ENCODE measurements around the gene KCNJ9.
"Not testable (repeated sequence)": the region's sequence is repeated elsewhere in the genome, so short reads cannot be mapped to it uniquely, and the experiment has no call there.

The KCNJ9 gene

DNA sequence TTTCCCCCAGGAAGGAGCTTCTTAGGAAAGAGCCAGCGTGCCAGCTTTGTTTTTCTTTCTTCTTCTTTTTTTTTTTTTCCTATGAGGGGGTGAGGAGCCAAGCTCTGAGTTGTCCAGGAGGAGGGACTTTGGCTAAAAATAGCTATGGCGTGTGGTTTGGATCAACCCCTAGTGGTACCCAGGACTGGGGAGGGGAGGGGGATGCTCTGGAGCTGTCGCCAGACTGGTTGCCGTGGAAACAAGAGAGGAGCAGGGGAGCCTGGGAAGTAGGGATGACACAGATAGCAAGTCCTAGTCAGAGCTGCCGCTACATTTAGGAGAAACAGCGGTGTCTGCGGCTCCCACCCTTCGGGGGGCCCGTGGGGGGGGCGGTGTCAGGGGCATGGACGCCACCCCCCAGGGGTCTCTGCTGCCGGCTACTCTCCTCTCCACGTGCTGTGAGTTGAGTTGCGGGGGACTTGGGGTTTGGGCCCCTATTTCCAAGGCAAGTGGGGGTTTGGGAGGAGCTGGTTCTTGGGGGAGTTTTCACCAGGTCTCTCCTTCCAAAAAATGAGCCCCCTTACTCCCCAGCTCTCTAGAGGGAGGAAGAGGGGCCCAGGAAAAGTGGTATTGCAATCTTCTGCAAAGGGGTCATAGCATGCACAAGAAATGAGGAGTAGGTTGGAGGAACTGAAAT lies at the start of gene KCNJ9:
Gene KCNJ9, plus strand, starts transcription at position 278 of the 676 bp plus-strand sequence. CDS start 2,493 bp downstream, outside the sequence.
- DNase-seq: no peak

DNA sequence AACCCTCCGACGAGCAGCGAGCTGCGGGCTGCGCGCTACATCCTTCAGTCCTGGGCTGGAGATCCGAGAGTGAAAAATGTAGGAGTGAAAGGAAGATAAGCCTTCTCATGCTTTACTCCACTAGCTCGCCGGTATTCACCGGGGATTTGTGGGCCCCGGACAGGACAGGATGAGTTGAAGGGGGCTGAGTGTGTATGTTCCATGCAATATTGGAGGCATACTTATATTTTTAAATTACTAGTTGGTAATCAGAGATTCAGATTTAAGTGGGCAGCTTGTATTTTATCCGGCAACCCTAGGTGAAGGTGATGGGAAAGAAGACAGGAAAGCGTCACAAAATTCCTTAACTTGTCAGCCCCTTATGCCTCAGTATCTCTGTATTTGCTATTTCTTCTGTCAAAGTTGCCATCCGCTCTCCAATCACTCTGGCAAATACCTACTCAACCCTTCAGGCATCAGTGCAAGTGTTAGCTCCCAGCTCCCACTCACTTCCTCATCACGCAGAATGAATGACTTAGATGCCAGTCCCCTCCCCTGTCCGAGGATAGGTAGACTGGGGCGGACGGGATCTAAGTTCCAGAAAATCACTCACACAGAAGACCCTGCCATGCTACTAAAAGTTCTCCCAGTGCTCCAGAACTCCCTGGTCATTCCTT lies 49.0 kb upstream of the KCNJ9 start:
- no peak for DNase-seq

DNA sequence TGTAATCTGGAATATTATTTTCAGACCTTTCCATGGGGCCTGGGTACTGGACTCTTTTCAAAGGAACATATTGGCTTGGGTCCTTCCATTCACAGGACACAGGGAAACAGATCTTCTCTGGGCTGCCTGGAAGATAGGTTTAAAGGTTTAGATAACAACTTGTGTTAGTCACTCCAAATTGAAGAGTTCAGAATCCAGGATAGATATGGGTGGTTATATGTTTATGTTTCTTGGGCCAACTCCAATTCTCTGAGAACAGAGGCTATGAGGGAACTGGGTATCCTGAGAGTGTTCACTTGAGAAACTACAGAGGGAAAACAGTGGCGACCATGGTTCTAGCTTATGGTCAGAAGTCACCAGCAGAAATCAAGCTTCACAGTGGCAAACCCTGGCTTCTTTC lies 40.9 kb upstream of the KCNJ9 start:
- no peak for DNase-seq

DNA sequence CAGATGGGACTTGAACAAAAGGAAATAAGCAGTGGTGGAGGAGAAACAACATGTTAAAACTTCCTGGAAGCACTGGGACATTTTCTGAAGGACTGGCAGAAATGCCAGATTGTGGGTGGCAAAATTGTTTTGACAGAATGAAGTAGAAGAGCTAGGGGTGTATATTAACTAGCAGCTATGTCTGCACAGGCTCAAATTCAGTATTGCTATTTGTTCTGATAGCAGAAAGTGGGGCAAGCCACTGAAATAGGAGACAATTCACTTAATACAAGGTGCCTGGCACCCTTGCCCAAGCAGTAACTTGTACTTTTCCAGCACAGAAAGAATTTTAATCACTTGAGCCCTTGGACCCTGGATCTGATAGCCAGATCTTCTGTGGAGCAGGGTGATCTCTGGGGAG lies 37.8 kb upstream of the KCNJ9 start:
- no peak for DNase-seq

DNA sequence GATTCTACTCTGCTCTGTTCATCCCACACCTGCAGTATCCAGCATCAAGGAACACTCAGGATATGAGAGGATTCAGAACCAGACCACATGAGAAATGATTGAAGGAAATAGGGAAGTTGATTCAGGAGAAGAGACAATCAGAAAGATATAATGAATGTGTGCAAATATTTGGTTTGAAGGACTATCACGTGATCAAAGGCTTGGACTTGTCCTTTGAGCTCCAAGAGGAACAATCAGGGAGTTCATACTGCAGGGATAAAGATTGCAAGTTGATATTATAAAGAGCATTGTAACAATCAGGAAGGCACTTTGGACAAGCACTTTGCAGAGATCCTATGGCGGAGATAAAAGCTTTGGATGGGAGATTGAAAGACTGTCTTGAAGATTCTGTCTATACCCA lies 35.7 kb upstream of the KCNJ9 start:
- DNase-seq: no peak

DNA sequence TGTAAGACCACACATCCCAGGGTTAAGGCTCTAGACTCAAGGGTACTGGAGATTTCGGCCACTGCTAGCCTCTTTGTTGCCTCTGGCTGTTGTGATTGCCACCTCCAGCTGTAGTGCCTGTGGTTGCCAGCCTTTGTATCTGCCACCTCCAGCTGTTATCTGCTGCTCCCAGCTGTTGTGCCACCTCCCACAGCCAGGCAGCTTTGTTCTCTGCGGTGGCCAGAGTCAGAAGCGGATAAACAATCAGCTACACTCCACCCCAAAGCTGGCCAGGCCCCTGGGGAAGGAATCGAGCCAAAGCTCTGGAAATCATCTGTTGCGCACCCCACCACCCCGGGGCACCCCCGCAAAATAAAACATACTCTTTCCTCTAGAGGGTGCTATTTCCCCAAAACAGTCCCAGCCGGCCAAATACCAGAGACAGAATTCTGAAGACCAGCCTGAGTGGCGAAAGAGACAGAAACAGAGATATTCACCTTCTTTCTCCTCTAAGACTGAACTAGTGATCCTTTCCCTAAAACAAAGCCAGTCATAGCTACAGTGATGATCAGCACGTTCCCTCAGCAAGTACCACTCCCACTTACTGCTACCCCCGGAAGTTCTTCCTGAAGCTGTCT lies 34.7 kb upstream of the KCNJ9 start:
- DNase-seq: no peak

DNA sequence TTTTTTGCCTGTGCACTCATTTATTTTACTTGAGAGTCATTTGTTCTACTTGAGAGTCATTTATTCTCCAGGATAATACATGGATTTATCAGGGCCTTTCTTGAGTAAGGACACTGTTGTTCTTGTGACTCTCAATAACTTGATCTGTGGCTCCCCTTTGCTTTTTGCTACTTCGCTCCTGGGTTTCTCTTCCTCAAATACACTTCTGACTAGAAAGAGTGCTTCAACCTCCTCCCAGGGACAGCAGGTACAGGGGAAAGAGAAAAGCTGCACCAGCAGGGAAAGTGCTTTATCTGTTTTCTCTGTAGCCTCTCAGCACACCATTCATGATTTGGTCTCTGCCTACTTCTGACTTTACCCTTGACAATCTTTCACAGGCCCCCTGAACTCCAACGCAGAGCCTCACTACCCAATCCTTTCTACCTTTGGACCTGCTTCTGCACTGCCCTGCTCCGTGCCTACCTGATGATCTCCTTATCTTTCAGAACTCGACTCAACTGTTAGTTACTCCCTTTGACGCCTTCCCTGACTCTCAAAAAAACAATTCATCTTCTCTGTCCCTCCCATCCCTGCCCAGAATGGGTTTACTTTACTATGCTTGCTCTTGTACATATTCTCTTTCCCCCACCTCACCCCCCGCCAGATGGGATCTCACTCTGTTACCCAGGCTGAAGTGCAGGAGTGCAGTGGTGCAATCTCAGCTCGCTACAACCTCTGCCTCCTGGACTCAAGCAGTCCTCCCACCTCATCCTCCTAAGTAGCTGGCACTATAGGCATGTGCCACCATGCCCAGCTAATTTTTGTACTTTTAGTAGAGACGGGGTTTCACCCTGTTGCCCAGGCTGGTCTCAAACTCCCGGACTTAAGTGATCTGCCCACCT lies 34.0 kb upstream of the KCNJ9 start:
- no peak for DNase-seq

DNA sequence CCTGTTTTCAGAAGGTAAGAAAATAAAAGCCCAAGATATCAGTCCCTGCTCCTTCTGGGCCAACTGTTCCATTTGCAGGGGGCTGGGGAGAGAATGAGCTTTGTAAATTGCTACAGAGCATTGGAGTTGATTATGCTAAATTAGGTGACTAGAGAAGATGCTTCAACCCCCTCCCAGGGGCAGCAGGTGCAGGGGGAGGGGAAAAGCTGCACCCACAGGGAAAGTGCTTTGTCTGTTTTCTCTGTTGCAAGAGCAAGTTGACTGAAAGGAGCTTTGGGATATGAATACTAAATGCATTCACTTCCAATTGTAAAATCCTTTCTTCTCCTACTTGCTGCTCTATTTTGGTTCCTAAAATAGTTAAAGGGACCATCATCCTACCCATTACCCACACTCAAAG lies 33.0 kb upstream of the KCNJ9 start:
- DNase-seq: no peak

DNA sequence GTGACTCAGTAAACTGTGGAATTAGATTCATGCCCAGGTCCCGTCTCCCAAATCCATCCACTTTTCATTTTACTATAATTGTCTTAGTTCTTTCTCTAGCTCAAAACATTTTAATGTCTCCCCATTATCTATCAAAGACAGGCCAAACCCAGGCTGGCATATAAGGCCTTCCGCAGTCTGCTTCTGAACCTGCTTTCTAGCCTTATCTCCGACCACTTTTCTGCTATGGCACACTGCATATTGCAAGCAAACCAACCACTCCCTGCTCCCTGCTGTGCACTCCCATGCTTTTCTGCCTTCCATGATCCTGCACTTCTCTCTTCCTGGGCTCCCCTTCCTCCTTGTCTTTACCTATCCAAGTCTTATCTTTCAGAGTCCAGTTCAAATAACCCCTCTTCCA lies 32.2 kb upstream of the KCNJ9 start:
- DNase-seq: no peak

DNA sequence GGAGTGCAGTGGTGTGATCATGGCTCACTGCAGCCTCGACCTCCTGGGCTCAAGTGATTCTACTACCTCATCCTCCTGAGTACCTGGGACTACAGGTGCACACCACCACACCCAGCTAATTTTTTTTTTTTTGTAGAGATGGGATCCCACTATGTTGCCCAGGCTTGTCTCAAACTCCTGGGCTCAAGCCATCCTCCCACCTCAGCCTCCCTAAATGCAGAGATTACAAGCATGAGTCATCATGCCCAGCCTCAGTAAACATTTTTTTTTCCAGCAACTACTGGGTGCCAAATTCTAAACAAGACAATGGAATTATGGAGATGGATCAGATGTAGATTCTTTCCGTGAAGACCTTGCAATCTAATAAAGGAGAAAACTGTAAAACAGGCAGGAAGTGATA lies 31.2 kb upstream of the KCNJ9 start:
- DNase-seq: not testable (repeated sequence)

DNA sequence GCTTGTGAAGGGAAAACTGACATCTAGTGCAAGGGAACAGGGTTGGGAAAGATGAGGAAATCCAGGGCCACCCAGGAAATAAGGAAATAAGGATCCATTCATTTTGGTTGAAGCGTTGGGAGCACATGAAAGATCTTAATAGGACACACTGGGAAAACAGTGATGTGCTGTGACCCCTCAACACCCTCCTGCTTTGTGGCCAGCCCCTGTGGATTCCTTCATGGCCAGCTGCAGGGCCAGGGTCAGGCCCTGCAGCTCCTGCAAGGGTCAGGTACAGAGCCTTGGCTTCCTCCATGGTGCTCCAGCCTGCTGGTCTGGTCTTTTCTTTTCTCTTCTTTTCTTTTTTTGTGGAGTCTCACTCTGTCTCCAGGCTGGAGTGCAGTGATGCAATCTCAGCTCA lies 30.7 kb upstream of the KCNJ9 start:
- no peak for DNase-seq

DNA sequence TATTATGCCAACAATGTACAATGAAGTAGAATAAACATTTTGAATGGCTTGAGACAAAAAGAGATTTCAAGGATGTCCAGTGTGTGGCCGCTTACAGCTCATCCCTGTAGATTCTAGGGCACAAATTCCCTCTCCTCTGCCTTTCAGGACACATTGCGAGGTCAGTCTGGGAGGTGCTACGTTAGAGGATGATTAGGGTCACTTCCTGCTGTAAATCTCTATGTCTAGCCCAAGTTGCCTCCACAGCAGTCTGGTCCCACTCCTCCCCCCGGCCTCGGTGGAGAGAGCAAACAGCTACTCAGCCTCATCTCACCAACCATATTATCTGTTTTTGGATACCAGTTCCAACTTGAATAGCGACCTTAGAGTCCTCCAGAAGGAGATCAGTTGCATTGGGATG lies 28.4 kb upstream of the KCNJ9 start:
- no peak for DNase-seq

DNA sequence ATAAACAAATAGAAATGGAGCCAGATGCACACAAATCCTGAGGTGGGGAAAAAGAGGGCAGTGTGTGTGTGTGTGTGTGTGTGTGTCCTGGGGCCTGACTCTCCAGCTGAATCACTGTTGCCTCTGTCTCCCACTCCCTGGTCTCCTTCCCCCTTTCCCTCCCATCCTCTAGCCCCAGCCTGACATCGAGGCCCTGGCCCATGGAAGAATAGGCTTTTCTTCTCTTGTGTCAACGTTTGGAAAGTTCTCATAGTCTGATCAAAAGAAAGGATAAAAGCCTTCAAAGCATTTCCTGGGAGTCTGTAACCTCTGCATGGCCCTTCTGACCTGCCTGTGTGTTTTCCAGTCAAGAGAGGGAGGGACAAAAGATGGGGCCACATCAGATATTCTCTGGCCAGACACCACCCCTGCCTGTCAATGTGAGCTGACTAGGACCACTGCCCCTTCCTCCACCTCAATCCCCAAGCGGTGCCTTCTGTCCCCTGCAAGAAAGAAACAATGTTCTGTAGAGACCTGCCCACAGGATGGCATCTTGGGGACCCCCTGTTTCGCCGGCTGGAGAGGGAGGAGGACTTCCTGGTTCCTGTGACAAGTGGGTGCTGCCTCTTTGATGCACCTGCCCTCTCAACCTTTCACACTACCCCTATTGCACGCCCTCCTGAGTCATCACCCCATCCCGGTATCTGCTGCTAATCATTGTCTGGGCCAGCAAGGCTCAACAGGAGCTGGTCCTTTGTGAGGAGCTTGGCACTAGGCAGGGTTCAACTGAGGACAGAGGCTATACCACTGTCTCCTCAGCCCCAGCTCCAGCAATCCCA lies 27.6 kb upstream of the KCNJ9 start:
- DNase-seq: no peak

DNA sequence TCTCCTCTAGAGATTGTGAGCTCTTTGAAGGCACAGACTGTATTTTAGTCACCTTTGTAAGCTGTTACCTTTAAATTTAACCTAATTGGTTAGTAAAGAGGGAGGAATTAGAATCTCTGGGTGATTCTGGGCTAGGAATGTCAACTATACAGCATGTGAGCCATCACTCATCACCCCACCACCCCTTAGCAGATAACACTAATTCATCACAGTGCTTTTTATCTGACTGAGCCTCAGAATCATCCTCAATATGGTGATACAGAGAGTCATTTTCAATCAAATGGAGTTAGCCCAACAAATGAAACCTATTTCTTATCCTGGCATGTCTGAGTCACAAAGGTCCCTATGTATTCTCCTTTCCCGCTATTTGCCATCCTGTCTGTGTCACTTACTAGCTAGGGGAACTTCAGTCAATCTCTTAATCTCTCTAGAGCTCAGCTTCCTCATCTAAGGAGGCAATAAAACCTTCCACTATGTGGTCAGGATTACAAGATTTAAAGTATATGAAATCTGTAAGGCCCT lies 24.6 kb upstream of the KCNJ9 start:
- no peak for DNase-seq

DNA sequence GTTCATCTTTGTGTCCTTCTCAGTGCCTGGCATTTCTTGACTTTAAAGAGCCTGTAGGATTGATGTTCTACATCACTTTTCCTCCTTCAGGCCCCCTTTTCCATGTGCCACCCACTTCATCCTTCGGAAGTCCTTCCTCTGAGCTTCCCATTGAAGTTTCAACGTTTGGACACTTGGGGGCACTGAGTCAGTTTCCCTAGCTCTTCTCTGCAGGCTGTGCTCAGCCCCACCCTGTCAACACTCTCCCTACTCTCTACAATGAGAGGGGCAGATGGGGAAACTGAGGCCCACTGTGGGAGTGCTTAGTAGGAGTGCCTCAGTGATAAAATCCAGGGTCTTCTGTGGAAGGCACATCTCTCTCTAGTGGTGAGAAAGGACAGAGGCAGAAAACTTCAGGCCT lies 23.3 kb upstream of the KCNJ9 start:
- DNase-seq: no peak

DNA sequence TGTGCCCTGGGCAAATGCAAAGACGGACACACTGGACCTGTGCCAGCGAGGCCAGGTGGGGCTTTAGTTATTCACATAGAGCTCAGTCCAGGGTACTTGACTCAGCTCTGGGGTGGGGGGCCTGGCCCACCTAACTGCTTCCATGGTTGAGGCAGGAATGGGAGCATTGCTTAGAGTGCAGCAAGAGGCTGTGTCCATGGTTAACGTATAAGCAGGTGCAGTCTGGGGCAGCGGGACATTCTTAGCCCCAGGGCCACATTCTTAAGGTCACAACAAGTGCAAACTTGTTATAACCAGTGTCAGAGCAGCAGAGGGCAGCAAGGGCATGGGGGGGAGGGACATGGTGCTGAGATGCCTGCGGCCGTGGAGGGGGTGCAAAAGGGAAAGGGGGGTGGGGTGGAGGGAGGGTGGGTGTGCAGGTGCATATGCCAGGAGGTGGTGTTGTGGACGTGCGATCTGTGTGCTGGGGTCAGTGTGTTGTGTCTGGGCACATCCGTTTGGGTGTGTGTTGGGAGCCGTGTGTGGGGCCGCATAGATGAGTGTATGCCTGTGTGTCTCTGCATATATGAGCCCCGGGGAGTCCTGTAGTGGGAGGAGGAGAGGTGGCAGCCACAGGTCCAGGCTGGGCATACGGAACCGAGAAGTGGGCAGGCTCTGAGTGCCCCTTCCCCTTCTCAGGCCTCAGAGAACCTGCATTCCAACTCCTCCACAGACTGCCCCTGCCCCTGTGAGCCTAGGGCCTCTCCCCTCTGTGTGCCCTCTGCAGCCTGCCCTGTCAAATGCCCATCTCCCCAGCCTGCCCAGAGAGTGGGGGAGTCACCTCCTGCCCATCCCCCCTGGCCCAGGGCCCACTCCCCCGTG lies 19.7 kb upstream of the KCNJ9 start:
- DNase-seq: no peak

DNA sequence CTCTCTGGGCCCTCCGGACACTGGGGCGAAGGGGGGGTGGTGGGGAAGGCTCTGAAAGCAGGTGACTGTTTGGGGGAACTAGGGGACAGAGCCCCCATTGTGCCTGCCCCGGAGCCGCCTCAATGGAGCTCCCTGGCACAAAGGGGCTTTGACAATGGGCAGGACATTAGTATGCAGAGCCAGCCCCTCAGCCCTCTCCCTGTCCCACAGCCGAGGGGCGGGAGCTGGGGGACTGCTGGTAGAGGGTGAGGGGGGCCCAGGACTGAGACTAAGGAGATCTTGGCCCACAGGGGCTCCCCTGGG lies 19.2 kb upstream of the KCNJ9 start:
- DNase-seq: no peak

DNA sequence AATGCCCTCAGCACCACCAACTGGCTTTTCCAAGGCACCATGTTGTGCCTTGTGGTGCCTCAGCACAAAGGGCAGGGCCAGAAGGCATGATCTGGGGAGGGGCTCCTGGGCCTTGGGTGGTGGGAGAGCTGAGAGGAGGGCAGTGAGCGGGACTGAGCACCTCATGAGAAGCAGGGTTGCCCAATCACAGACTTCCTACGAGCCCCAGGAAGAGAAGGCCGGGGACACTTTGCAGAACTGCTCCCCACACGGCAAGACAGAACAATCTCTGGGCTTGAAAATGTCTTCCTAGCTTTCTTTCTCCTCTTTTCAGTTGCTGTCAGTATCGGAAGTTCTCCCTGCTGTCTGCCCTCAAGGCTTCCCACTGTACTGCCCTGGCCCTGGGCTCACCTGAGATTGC lies 18.2 kb upstream of the KCNJ9 start:
- DNase-seq: no peak

DNA sequence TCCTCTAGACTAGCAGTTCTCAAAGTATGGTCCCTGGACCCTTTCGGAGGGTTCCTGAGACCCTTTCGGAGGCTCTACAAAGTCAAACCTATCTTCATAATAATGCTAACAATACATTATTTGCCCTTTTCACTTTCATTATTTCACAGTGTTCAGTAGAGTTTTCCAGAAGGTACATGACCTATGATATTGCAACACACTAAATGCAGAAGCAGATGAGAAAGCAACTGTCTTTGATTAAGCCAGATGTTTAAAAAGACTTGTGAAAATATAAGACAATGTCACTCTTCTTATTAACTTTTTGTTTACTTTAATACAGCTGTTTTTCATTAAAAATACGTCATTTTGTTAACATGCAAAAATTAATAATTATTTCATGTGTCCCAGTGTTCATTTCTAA lies 17.2 kb upstream of the KCNJ9 start:
- DNase-seq: no peak

DNA sequence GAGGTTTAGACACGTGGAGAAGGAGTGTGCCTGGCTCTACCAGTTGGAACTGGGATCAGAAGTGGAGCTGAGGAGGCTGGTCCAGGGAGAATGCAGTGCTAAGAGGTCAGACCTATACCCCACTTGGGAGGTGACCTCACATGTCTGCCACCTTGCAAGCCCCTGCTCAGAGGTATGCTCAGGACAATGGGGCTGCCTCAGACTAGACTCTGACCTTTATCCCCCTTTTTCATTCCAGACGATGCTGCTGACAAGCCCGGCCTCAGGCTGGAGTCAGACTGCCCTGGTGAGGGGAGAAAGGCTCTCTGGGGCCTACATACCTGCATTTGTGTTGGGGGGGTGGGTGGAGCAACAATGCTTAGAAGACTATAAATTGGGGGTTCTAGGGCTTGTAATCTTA lies 16.6 kb upstream of the KCNJ9 start:
- no peak for DNase-seq
